Keratinocyte (primary cell): ENCODE data around the gene UROD.

Experiments
- CTCF ChIP-seq, 3 experiments: IDR thresholded peaks in 1 of 3; conservative IDR thresholded peaks in 1 of 3; optimal IDR thresholded peaks in 1 of 3; 2 replicates in 2 of 3; 3 replicates in 1 of 3; pipeline versions ENCODE3 to v1.5.1; 2011; ENCODE audit warnings: low read length in 3 of 3, mild to moderate bottlenecking in 3 of 3, moderate library complexity in 2 of 3, control low read depth in 1 of 3, inconsistent platforms in 1 of 3; ENCODE audit not compliant: insufficient read depth in 2 of 3; ENCODE audit errors: extremely low read depth in 1 of 3
- EZH2 ChIP-seq: IDR thresholded peaks from one replicate; pipeline ENCODE4 v1.6.1; 2012; ENCODE audit warnings: inconsistent platforms, mild to moderate bottlenecking, low read length, moderate library complexity

- TF ChIP-seq EZH2 (no peak), CTCF (optimal IDR thresholded peaks at IDR 0.05 in 1 of 3, IDR thresholded peaks at IDR 0.05 in 1 of 3, conservative IDR thresholded peaks at IDR 0.05 in 1 of 3; ENCODE audit: extremely low read depth in 1 of 3, insufficient read depth in 2 of 3, low read length in 3 of 3) (no peak)
These were observed 16.4 kb upstream of the UROD start for GRCh38 chr1:44995467-44996238.
